Activated CD8-positive, alpha-beta memory T cell treated with anti-CD3 and anti-CD28 coated beads, Interleukin-2, amount 10 ng/mL, durations not matched to agents 7 days and 5 days (primary cell): Measurements from ENCODE around the gene RXFP1. TPM values are rescaled to one million over a fixed set of nuclear protein-coding genes. Genes with fewer than 3 reads are reported as not detected.

Source experiments
- ATAC-seq: fragments of 150-1000 bp; cut with Tn5 transposase; one replicate; pipeline ENCODE4 v1.10.0; 2021; ENCODE audit warnings: moderate library complexity
- CTCF ChIA-PET: fragments of 350-600 bp; sonication (Branson Sonifier 250); formaldehyde crosslinking; loops from one replicate; lab custom pipeline; 2021; ENCODE audit warnings: antibody characterized with exemption; lab: Charles Lee
- DNase-seq: peaks from one replicate; pipeline ENCODE4 v3.0.0-alpha.2; 2020
- H3K27ac Mint-ChIP-seq: one replicate; pipeline ENCODE4 v1.8.0; 2021; ENCODE audit warnings: mild to moderate bottlenecking, mixed read lengths
- H3K27me3 Mint-ChIP-seq: one replicate; pipeline ENCODE4 v1.8.0; 2021; ENCODE audit warnings: mixed read lengths
- H3K36me3 Mint-ChIP-seq: one replicate; pipeline ENCODE4 v1.8.0; 2021; ENCODE audit warnings: mild to moderate bottlenecking, mixed read lengths
- H3K4me1 Mint-ChIP-seq: one replicate; pipeline ENCODE4 v1.8.0; 2021; ENCODE audit warnings: mixed read lengths
- H3K4me3 Mint-ChIP-seq: one replicate; pipeline ENCODE4 v1.8.0; 2021; ENCODE audit warnings: mild to moderate bottlenecking, moderate library complexity, mixed read lengths
- H3K9me3 Mint-ChIP-seq: one replicate; pipeline ENCODE4 v1.8.0; 2022; ENCODE audit warnings: low read depth, mixed read lengths
- total RNA-seq, 2 experiments: library from RNA; stranded (reverse); gene quantifications; one replicate each; pipeline ENCODE4 v1.2.3, GENCODE V29; 2021

The RXFP1 gene
- total RNA-seq, 2 experiments from 2014 or later = not detected

GRCh38 chr4:158530898-158531297 lies 9.2 kb downstream of the RXFP1 start:
- no peak overlapping the region for H3K4me3 Mint-ChIP-seq
- peaks cover 21% of the 10 kb centered on the region for H3K27me3 Mint-ChIP-seq
- CTCF ChIA-PET = no interaction called here
- H3K36me3 Mint-ChIP-seq = no peaks in the 10 kb centered on the region
- DNase-seq (no peak), ATAC-seq (no peak)
- H3K9me3 Mint-ChIP-seq = peaks cover 2% of the 10 kb centered on the region
- H3K27ac Mint-ChIP-seq = no peak overlapping the region
- H3K4me1 Mint-ChIP-seq = peaks cover 8% of the 10 kb centered on the region

- Mint-ChIP-seq H3K27ac (no peak overlapping the region), H3K4me1 (peaks cover 8% of the 10 kb centered on the region), H3K9me3 (peaks cover 2% of the 10 kb centered on the region), H3K4me3 (no peak overlapping the region), H3K36me3 (no peaks in the 10 kb centered on the region), H3K27me3 (peaks cover 23% of the 10 kb centered on the region)
- DNase-seq (no peak), ATAC-seq (no peak)
- CTCF ChIA-PET = no interaction called here
Measured at GRCh38 chr4:158532556-158533231, 11.0 kb downstream of the RXFP1 start.

- Mint-ChIP-seq H3K4me3 (no peak overlapping the region), H3K4me1 (peaks cover 8% of the 10 kb centered on the region), H3K36me3 (no peaks in the 10 kb centered on the region), H3K27me3 (peaks cover 20% of the 10 kb centered on the region), H3K9me3 (peaks cover 2% of the 10 kb centered on the region), H3K27ac (no peak overlapping the region)
- DNase-seq (no peak), ATAC-seq (no peak)
- CTCF ChIA-PET = no interaction called here
Measured at GRCh38 chr4:158534727-158535126, 13.0 kb downstream of the RXFP1 start.

- CTCF ChIA-PET = no interaction called here
- Mint-ChIP-seq H3K27me3 (peaks cover 18% of the 10 kb centered on the region), H3K36me3 (no peaks in the 10 kb centered on the region), H3K9me3 (peaks cover 2% of the 10 kb centered on the region), H3K27ac (no peak overlapping the region), H3K4me1 (peaks cover 8% of the 10 kb centered on the region), H3K4me3 (no peak overlapping the region)
- peak; percentile 74 for ATAC-seq
- peak; percentile 50 for DNase-seq
Measured at GRCh38 chr4:158535130-158535614, 13.5 kb downstream of the RXFP1 start.

- DNase-seq (no peak), ATAC-seq (no peak)
- CTCF ChIA-PET = no interaction called here
- no peaks in the 10 kb centered on the region for H3K36me3 Mint-ChIP-seq
- no peak overlapping the region for H3K4me3 Mint-ChIP-seq
- H3K4me1 Mint-ChIP-seq = peaks cover 8% of the 10 kb centered on the region
- H3K27me3 Mint-ChIP-seq = peaks cover 9% of the 10 kb centered on the region
- peaks cover 2% of the 10 kb centered on the region for H3K9me3 Mint-ChIP-seq
- no peak overlapping the region for H3K27ac Mint-ChIP-seq
Measured at GRCh38 chr4:158536833-158537232, 15.2 kb downstream of the RXFP1 start.

- peaks cover 15% of the 10 kb centered on the region for H3K4me1 Mint-ChIP-seq
- H3K27ac Mint-ChIP-seq = no peak overlapping the region
- no peaks in the 10 kb centered on the region for H3K36me3 Mint-ChIP-seq
- no peak overlapping the region for H3K4me3 Mint-ChIP-seq
- CTCF ChIA-PET = no interaction called here
- DNase-seq = no peak
- H3K27me3 Mint-ChIP-seq = peaks cover 3% of the 10 kb centered on the region
- ATAC-seq = no peak
- peaks cover 2% of the 10 kb centered on the region for H3K9me3 Mint-ChIP-seq
Measured at GRCh38 chr4:158538176-158538575, 16.5 kb downstream of the RXFP1 start.

- DNase-seq (no peak), ATAC-seq (no peak)
- Mint-ChIP-seq H3K4me3 (no peak overlapping the region), H3K27ac (no peak overlapping the region), H3K9me3 (peaks cover 2% of the 10 kb centered on the region), H3K27me3 (peaks cover 3% of the 10 kb centered on the region), H3K36me3 (no peaks in the 10 kb centered on the region), H3K4me1 (peaks cover 15% of the 10 kb centered on the region)
- CTCF ChIA-PET = no interaction called here
Measured at GRCh38 chr4:158538911-158539310, 17.2 kb downstream of the RXFP1 start.

- H3K4me1 Mint-ChIP-seq = peaks cover 11% of the 10 kb centered on the region
- no peak for ATAC-seq
- H3K27me3 Mint-ChIP-seq = peaks cover 3% of the 10 kb centered on the region
- no peaks in the 10 kb centered on the region for H3K9me3 Mint-ChIP-seq
- H3K36me3 Mint-ChIP-seq = no peaks in the 10 kb centered on the region
- no peak overlapping the region for H3K4me3 Mint-ChIP-seq
- no peak for DNase-seq
- H3K27ac Mint-ChIP-seq = no peak overlapping the region
- CTCF ChIA-PET = no interaction called here
Measured at GRCh38 chr4:158540125-158540907, 18.6 kb downstream of the RXFP1 start.

- Mint-ChIP-seq H3K36me3 (no peaks in the 10 kb centered on the region), H3K9me3 (no peaks in the 10 kb centered on the region), H3K27ac (no peak overlapping the region), H3K27me3 (peaks cover 3% of the 10 kb centered on the region), H3K4me1 (peaks cover 7% of the 10 kb centered on the region), H3K4me3 (no peak overlapping the region)
- no peak for ATAC-seq
- no peak for DNase-seq
- CTCF ChIA-PET = no interaction called here
Measured at GRCh38 chr4:158541506-158541905, 19.8 kb downstream of the RXFP1 start.

GRCh38 chr4:158543191-158543590 lies 21.5 kb downstream of the RXFP1 start:
- ATAC-seq (no peak), DNase-seq (no peak)
- H3K27ac Mint-ChIP-seq = no peak overlapping the region
- no peaks in the 10 kb centered on the region for H3K36me3 Mint-ChIP-seq
- no peaks in the 10 kb centered on the region for H3K9me3 Mint-ChIP-seq
- CTCF ChIA-PET = no interaction called here
- no peak overlapping the region for H3K4me3 Mint-ChIP-seq
- H3K4me1 Mint-ChIP-seq = peaks cover 7% of the 10 kb centered on the region
- no peaks in the 10 kb centered on the region for H3K27me3 Mint-ChIP-seq

- Mint-ChIP-seq H3K36me3 (no peaks in the 10 kb centered on the region), H3K4me3 (no peak overlapping the region), H3K27ac (no peak overlapping the region), H3K9me3 (no peaks in the 10 kb centered on the region), H3K27me3 (no peaks in the 10 kb centered on the region), H3K4me1 (peaks cover 7% of the 10 kb centered on the region)
- ATAC-seq (no peak), DNase-seq (no peak)
- CTCF ChIA-PET = no interaction called here
Measured at GRCh38 chr4:158544141-158544540, 22.5 kb downstream of the RXFP1 start.

GRCh38 chr4:158553364-158553763 lies 31.7 kb downstream of the RXFP1 start:
- Mint-ChIP-seq H3K4me3 (no peak overlapping the region), H3K36me3 (no peaks in the 10 kb centered on the region), H3K9me3 (no peaks in the 10 kb centered on the region), H3K27ac (no peak overlapping the region), H3K4me1 (no peaks in the 10 kb centered on the region), H3K27me3 (peaks cover 8% of the 10 kb centered on the region)
- CTCF ChIA-PET = no interaction called here
- DNase-seq (no peak), ATAC-seq (no peak)

- Mint-ChIP-seq H3K9me3 (no peaks in the 10 kb centered on the region), H3K4me1 (no peaks in the 10 kb centered on the region), H3K4me3 (no peak overlapping the region), H3K27ac (no peak overlapping the region), H3K27me3 (peaks cover 8% of the 10 kb centered on the region), H3K36me3 (no peaks in the 10 kb centered on the region)
- DNase-seq (no peak), ATAC-seq (no peak)
- CTCF ChIA-PET = no interaction called here
Measured at GRCh38 chr4:158560284-158560683, 38.6 kb downstream of the RXFP1 start.

- no peak for ATAC-seq
- Mint-ChIP-seq H3K4me1 (no peaks in the 10 kb centered on the region), H3K27ac (no peak overlapping the region), H3K27me3 (no peaks in the 10 kb centered on the region), H3K4me3 (no peak overlapping the region), H3K9me3 (no peaks in the 10 kb centered on the region), H3K36me3 (no peaks in the 10 kb centered on the region)
- no peak for DNase-seq
- CTCF ChIA-PET = no interaction called here
Measured at GRCh38 chr4:158566860-158567259, 45.2 kb downstream of the RXFP1 start.
